Retina (tissue), 1 donor: ENCODE measurements around the gene TNS1.

Source experiments
- DNase-seq: peaks from one replicate; pipeline ENCODE4 v3.0.0-alpha.2; 2016

The TNS1 gene

GRCh38 chr2:217941886-217942728 is 60.7 kb downstream of the TNS1 start:
- no peak for DNase-seq

GRCh38 chr2:217941339-217941738 is 61.5 kb downstream of the TNS1 start:
- no peak for DNase-seq

- no peak for DNase-seq
Observed at GRCh38 chr2:217940261-217941220, 62.3 kb downstream of the TNS1 start.

GRCh38 chr2:217939629-217940245 is 63.1 kb downstream of the TNS1 start:
- DNase-seq = no peak

- DNase-seq = no peak
Observed at GRCh38 chr2:217939220-217939619, 63.6 kb downstream of the TNS1 start.

GRCh38 chr2:217938036-217938435 is 64.8 kb downstream of the TNS1 start:
- no peak for DNase-seq

- no peak for DNase-seq
Observed at GRCh38 chr2:217937446-217937845, 65.3 kb downstream of the TNS1 start.

GRCh38 chr2:217936952-217937351 is 65.8 kb downstream of the TNS1 start:
- DNase-seq = no peak

- DNase-seq = no peak
Observed at GRCh38 chr2:217935901-217936684, 66.7 kb downstream of the TNS1 start.

GRCh38 chr2:217935235-217935879 is 67.4 kb downstream of the TNS1 start:
- no peak for DNase-seq

GRCh38 chr2:217934321-217935131 is 68.3 kb downstream of the TNS1 start:
- no peak for DNase-seq

GRCh38 chr2:217933617-217933993 is 69.2 kb downstream of the TNS1 start:
- DNase-seq = no peak

- peak; percentile 92 for DNase-seq
Observed at GRCh38 chr2:217932803-217933616, 69.8 kb downstream of the TNS1 start.

GRCh38 chr2:217931846-217932560 is 70.8 kb downstream of the TNS1 start:
- no peak for DNase-seq

- DNase-seq = no peak
Observed at GRCh38 chr2:217930761-217931563, 71.8 kb downstream of the TNS1 start.

- no peak for DNase-seq
Observed at GRCh38 chr2:217929757-217930707, 72.8 kb downstream of the TNS1 start.

GRCh38 chr2:217929272-217929671 is 73.5 kb downstream of the TNS1 start:
- no peak for DNase-seq
